Activated naive CD4-positive, alpha-beta T cell treated with anti-CD3 and anti-CD28 coated beads for 36 hours (primary cell): ENCODE results near the gene SDCBP2. TPM values are rescaled to one million over a fixed set of nuclear protein-coding genes. Genes with fewer than 3 reads are reported as not detected.
A peak's percentile ranks its signal among the peaks of the same experiment; 100 is the strongest.

Experiments
- CTCF ChIA-PET: fragments of 350-600 bp; sonication (Branson Sonifier 250); formaldehyde crosslinking; loops from one replicate; lab custom pipeline; 2021; ENCODE audit warnings: antibody characterized with exemption; lab: Charles Lee
- DNase-seq: peaks from one replicate; pipeline ENCODE4 v3.0.0-alpha.2; 2020
- H3K27ac Mint-ChIP-seq: one replicate; pipeline ENCODE4 v1.8.0; 2021; ENCODE audit warnings: mild to moderate bottlenecking, mixed read lengths
- H3K27me3 Mint-ChIP-seq: one replicate; pipeline ENCODE4 v1.8.0; 2021; ENCODE audit warnings: low read depth, mixed read lengths
- H3K36me3 Mint-ChIP-seq: one replicate; pipeline ENCODE4 v1.8.0; 2021; ENCODE audit warnings: low read depth, mixed read lengths
- H3K4me1 Mint-ChIP-seq: one replicate; pipeline ENCODE4 v1.8.0; 2021; ENCODE audit warnings: low read depth, mixed read lengths
- H3K4me3 Mint-ChIP-seq: one replicate; pipeline ENCODE4 v1.8.0; 2021; ENCODE audit warnings: mild to moderate bottlenecking, moderate library complexity, mixed read lengths
- H3K9me3 Mint-ChIP-seq: one replicate; pipeline ENCODE4 v1.8.0; 2021; ENCODE audit warnings: mixed read lengths
- intact Hi-C: fragments of 100-400 bp; cut with micrococcal nuclease; formaldehyde crosslinking; loops from one replicate; pipeline ENCODE4 v1.15.1; 2023
- total RNA-seq, 2 experiments: library from RNA; stranded (reverse); gene quantifications; one replicate each; pipeline ENCODE4 v1.2.3, GENCODE V29; 2021

SDCBP2 gene
- total RNA-seq, 2 experiments from 2014 or later, result 5.5 to 5.8 TPM

DNA sequence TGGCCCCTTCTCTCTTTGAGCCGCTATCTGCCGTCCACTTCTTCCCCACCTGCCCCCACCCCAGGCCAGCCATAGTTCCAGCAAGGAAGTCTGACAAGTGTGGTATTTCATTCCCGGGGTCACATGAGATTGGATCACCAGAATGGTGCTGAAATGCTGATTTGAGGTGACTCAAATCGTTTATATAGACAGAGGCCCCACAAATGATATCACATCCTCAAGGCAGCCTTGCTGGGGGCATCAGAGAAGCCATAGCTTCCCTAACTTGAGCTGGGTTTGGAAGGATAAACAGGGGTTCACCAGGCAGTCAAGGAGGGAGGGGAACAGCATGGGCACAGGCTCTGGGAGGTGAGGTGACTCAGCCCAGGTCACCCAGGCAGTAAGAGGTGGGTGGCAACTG, 9.9 kb downstream of the SDCBP2 start:
- no peak overlapping the region for H3K4me3 Mint-ChIP-seq
- peaks cover 8% of the 10 kb centered on the region for H3K4me1 Mint-ChIP-seq
- CTCF ChIA-PET, result interaction anchor here (0.9 to 1.0 kb wide), 3 partner anchors 8 to 130 kb away, joined by 3 read pairs; no protein-coding TSS in a partner anchor
- no peak overlapping the region for H3K27ac Mint-ChIP-seq
- no peaks in the 10 kb centered on the region for H3K27me3 Mint-ChIP-seq
- DNase-seq, result no peak
- H3K36me3 Mint-ChIP-seq, result no peaks in the 10 kb centered on the region
- no peaks in the 10 kb centered on the region for H3K9me3 Mint-ChIP-seq
- intact Hi-C loops, result loop anchor here (10.0 kb wide), 1 partner anchor 456 kb away; no protein-coding TSS in a partner anchor

DNA sequence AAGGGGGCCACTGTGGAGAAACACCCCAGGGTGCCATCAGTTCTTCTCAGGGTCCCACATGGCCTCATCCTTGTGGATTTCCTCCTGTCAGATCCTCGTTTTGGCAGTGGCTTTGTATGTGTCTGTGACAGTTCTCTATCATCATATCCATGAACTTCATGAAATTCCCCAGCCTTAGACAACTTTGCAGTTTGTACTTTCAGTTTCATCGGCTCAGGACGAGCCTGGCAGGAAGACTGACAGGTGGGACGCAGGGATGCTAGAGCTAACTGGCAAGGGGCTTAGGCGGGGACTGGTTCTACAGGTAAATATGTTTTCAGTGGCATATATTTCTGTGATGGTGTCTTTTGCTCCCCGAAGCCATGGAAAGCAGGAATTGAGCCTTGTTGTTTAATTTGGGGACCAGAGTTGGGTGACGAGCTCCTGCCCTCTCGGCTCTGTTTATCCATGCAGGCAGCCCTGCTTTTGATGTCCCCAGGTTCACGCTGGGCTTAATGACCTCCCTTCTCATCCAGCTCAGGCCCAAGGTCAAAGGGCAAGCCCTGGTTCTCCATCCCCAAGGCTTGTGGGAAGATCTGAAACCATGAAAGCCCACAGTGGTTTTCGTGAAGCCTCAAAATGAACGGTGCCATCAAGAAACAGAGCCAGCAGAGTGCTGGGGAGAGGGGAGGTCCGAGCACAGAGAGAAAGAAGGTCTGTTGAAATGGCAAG, 11.2 kb downstream of the SDCBP2 start:
- H3K36me3 Mint-ChIP-seq, result no peaks in the 10 kb centered on the region
- H3K4me3 Mint-ChIP-seq, result no peak overlapping the region
- peaks cover 6% of the 10 kb centered on the region for H3K4me1 Mint-ChIP-seq
- DNase-seq, result no peak
- H3K27me3 Mint-ChIP-seq, result no peaks in the 10 kb centered on the region
- H3K9me3 Mint-ChIP-seq, result no peaks in the 10 kb centered on the region
- H3K27ac Mint-ChIP-seq, result no peak overlapping the region
- CTCF ChIA-PET, result interaction anchor here (0.5 to 3.6 kb wide), 2 partner anchors 122 to 180 kb away, joined by 3 to 18 read pairs; no protein-coding TSS in a partner anchor
- intact Hi-C loops, result loop anchor here (10.0 kb wide), 1 partner anchor 457 kb away; no protein-coding TSS in a partner anchor

DNA sequence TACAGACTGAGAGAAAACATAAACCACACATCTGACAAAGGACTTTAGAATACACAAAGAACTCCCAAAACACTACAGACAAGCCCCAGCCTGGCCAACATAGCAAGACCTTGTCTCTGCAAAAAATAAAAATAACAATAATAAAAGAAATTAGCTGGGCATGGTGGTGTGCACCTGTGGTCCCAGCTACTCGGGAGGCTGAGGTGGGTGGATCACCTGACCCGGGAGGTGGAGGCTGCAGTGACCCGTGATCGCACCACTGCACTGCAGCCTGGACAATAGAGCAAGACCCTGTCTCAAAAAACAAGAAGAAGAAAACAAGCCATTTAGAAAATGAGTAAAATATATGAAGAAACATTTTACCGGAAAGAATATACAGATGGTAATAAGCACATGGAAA, 13.1 kb downstream of the SDCBP2 start:
- no peak for DNase-seq
- no peak overlapping the region for H3K4me3 Mint-ChIP-seq
- CTCF ChIA-PET, result interaction anchor here (0.7 to 3.6 kb wide), 5 partner anchors 121 to 188 kb away, joined by 3 to 18 read pairs (median 4); partner anchors contain the start of gene NSFL1C
- no peaks in the 10 kb centered on the region for H3K9me3 Mint-ChIP-seq
- H3K27me3 Mint-ChIP-seq, result no peaks in the 10 kb centered on the region
- H3K4me1 Mint-ChIP-seq, result peaks cover 6% of the 10 kb centered on the region
- H3K36me3 Mint-ChIP-seq, result no peaks in the 10 kb centered on the region
- H3K27ac Mint-ChIP-seq, result no peak overlapping the region
- intact Hi-C loops, result loop anchor here (10.0 kb wide), 1 partner anchor 459 kb away; no protein-coding TSS in a partner anchor

DNA sequence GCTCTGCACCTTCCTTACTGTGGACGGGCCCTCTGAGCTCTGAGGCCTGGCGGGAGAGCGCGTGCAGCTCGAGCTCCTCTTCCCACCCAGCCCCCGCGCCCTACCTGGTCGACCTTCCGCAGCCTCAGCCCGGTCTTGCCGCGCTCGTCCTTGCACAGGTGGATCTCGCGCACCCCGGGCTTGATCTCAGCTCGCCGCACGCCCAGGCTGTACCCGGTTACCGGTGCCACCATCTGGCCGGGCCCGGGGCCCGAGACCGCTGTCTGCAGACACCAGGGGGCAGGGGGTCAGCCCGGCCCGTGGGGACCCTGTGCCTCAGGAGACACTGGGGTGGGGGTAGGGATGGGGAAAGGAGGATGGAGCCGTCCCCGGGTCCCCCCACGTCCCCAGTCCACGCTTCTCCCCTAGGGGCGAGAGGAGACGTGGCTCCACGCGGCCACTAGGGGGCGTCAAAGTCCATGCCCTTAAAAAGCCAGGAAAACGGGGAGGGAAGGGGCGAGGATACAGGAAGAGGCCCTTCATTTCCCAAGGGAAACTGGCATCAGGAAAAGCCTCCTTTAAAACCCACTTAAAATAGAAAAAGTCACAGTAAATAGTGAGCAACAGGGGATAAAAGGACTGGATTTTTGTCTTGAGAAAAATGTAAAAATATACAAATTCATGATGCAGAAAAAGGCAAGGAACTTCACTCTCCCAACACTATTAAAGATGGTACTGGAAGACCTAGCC, 15.5 kb downstream of the SDCBP2 start:
- Mint-ChIP-seq H3K4me1 (peaks cover 6% of the 10 kb centered on the region), H3K9me3 (no peaks in the 10 kb centered on the region), H3K36me3 (no peaks in the 10 kb centered on the region), H3K4me3 (no peak overlapping the region), H3K27ac (no peak overlapping the region), H3K27me3 (no peaks in the 10 kb centered on the region)
- peak; percentile 65 for DNase-seq
- intact Hi-C loops, result loop anchor here (1.0 to 10.0 kb wide), 4 partner anchors 79 to 461 kb away; partner anchors contain the start of gene FKBP1A
- CTCF ChIA-PET, result interaction anchor here (0.6 to 2.3 kb wide), 20 partner anchors 9 to 190 kb away, joined by 3 to 35 read pairs (median 4); partner anchors contain the start of genes NSFL1C and RAD21L1

DNA sequence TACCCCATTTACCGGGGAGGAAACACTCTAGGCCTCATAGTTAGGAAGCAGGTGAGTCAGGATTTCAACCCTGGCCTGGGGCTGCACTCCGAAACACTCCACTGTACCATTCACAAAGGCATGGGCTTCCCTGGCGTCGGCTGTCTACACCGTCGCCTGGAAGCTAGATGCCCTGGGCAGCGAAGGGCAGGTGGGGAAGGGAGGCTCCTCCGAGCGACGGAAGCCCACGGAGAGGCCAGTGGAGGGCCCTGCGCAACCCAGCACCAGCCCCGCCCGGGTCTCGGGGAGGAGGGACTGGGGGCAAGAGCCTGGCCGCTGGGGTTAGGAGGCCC, 16.1 kb downstream of the SDCBP2 start:
- no peaks in the 10 kb centered on the region for H3K9me3 Mint-ChIP-seq
- H3K36me3 Mint-ChIP-seq, result no peaks in the 10 kb centered on the region
- intact Hi-C loops, result loop anchor here (1.0 to 10.0 kb wide), 4 partner anchors 80 to 462 kb away; partner anchors contain the start of gene FKBP1A
- H3K27me3 Mint-ChIP-seq, result no peaks in the 10 kb centered on the region
- no peak overlapping the region for H3K27ac Mint-ChIP-seq
- peaks cover 6% of the 10 kb centered on the region for H3K4me1 Mint-ChIP-seq
- DNase-seq, result no peak
- CTCF ChIA-PET, result interaction anchor here (0.6 to 2.3 kb wide), 20 partner anchors 9 to 191 kb away, joined by 3 to 35 read pairs (median 4); partner anchors contain the start of genes NSFL1C and RAD21L1
- no peak overlapping the region for H3K4me3 Mint-ChIP-seq

DNA sequence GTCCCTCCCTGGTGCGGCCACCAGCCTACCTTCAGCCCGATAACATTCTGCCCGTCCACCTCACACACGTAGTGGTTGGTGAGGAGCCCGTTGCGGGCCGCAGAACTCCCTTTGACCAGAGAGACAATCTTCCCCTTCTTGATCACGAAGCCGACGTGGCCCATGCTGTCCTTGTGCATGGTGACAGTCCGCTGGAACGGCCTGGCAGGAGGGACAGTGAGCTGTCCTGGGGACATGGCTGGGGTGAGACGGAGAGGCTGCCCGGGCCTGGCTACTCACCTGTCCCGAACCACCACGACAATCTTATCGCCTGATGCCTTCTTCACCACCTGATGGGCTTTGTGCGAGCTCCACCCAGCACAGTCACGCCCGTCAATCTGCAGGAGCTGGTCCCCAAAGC, 16.6 kb downstream of the SDCBP2 start:
- H3K27me3 Mint-ChIP-seq, result no peaks in the 10 kb centered on the region

DNA sequence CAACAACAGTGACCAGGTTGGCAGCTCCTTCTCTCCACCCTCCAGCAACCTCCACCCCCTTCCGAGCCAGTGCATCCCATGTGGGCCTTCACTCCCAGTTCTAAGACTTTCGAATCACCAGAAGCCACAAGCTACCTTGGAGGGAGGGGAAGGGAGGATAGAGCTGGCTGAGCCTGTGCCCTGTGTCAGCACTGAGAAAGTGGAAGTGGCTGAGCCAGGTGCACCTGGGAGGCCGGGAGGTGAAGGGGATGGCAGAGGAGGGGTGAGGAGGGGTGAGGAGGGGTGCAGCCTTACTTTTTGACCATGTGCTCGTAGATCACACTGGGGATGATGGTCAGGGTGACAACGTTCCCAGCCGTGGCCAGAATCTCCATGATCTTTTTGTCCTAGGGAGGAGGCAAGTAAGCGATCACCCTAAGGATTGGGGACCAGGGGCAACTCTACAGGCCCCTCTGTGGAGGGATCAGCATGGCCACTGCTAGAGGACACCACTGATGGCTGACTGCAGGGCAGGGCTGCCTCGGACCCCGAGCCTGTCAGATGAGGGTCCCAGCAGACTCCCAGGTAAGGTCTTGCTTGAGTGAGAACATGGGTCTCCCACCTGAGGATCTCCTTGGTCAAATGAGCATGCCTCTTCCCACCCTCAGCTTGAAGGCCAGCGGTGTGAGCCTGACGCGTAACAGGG, 18.3 kb downstream of the SDCBP2 start:
- no peak for DNase-seq
- Mint-ChIP-seq H3K9me3 (no peaks in the 10 kb centered on the region), H3K36me3 (no peaks in the 10 kb centered on the region), H3K4me3 (no peak overlapping the region), H3K4me1 (no peaks in the 10 kb centered on the region), H3K27ac (no peak overlapping the region), H3K27me3 (no peaks in the 10 kb centered on the region)
- intact Hi-C loops, result loop anchor here (10.0 kb wide), 1 partner anchor 464 kb away; no protein-coding TSS in a partner anchor
- CTCF ChIA-PET, result interaction anchor here (0.5 to 1.0 kb wide), 4 partner anchors 9 to 127 kb away, joined by 3 to 5 read pairs (median 4); no protein-coding TSS in a partner anchor

More for the DNA sequence above, 16.6 kb downstream of the SDCBP2 start:
- intact Hi-C loops, result loop anchor here (2.0 to 10.0 kb wide), 2 partner anchors 80 to 462 kb away; partner anchors contain the start of gene FKBP1A
- no peaks in the 10 kb centered on the region for H3K4me1 Mint-ChIP-seq
- no peak for DNase-seq
- no peak overlapping the region for H3K4me3 Mint-ChIP-seq
- H3K27ac Mint-ChIP-seq, result no peak overlapping the region
- H3K36me3 Mint-ChIP-seq, result no peaks in the 10 kb centered on the region
- no peaks in the 10 kb centered on the region for H3K9me3 Mint-ChIP-seq
- CTCF ChIA-PET, result interaction anchor here (0.6 to 2.3 kb wide), 15 partner anchors 8 to 191 kb away, joined by 3 to 35 read pairs (median 4); partner anchors contain the start of gene NSFL1C

DNA sequence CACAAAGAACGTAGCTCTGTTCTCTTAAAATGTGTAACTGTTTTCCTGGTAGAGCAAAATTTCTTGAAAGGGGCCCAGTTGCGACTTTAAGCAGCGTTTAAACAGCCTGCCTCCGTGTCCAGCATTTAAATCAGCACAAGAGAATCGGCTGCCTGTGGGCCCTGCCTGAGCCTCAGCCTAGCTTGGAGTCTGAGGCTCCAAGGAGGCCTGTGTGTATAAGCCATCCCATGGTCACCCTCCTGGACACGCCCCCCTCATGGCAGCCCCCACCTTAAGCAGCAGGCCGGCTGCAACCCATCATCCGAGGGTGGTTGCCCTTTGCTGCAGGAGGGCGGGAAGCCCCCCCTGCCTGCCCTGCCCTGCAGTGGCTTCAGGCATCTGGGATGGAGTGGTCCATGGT, 18.9 kb downstream of the SDCBP2 start:
- H3K4me1 Mint-ChIP-seq, result no peaks in the 10 kb centered on the region
- intact Hi-C loops, result loop anchor here (10.0 kb wide), 1 partner anchor 465 kb away; no protein-coding TSS in a partner anchor
- peaks cover 3% of the 10 kb centered on the region for H3K36me3 Mint-ChIP-seq
- CTCF ChIA-PET, result interaction anchor here (0.9 to 1.0 kb wide), 2 partner anchors 9 to 127 kb away, joined by 4 to 5 read pairs; no protein-coding TSS in a partner anchor
- no peak for DNase-seq
- no peak overlapping the region for H3K27ac Mint-ChIP-seq
- no peaks in the 10 kb centered on the region for H3K27me3 Mint-ChIP-seq
- H3K4me3 Mint-ChIP-seq, result no peak overlapping the region
- H3K9me3 Mint-ChIP-seq, result no peaks in the 10 kb centered on the region

DNA sequence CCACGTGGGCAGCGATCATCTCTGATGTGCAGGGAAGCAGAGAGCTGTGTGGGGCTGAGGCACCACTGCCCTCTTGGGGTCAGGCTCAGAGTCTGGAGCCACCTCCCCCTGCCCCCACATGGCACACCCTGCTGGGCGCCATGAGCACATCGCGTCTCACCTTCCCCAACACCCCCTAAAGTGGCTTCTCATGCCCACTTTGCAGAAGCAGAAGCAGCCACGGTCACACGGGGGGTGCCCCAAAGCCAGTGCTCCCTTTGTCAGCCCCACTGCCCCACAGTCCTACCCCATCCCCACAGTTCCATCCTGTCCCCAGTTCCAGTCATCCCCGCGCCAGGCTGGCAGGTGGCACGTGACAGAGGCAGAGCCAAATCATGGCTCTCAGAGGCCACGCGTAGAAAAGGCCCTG, 19.5 kb downstream of the SDCBP2 start:
- intact Hi-C loops, result no loop called here

DNA sequence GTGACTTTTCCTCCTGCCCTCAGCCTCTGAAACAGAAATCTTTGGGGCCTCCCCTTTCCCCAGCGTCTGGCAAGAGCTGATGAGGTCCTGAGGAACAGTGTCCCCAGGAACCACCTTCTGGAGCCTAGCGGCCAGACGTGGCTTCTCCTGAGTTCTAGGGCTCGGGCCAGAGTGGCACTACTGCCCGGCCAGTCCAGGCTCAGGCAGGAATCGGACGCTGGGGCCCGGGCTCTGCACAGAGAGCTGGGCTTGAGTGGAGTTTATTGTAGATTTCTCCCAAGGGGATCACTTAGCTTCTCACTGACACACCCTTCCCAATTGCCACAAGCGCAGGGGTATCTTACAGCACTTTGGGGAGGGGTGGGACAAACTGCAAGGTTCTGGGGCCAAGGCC, 20.2 kb downstream of the SDCBP2 start:
- Mint-ChIP-seq H3K4me3 (no peak overlapping the region), H3K27ac (no peak overlapping the region), H3K4me1 (no peaks in the 10 kb centered on the region), H3K36me3 (peaks cover 6% of the 10 kb centered on the region), H3K27me3 (no peaks in the 10 kb centered on the region), H3K9me3 (no peaks in the 10 kb centered on the region)
- intact Hi-C loops, result no loop called here
- CTCF ChIA-PET, result interaction anchor here (0.9 kb wide), 1 partner anchor 91 kb away, joined by 3 read pairs; no protein-coding TSS in a partner anchor
- no peak for DNase-seq

More for the DNA sequence above, 19.5 kb downstream of the SDCBP2 start:
- Mint-ChIP-seq H3K4me1 (no peaks in the 10 kb centered on the region), H3K27ac (peak overlapping the region; percentile 24), H3K36me3 (peaks cover 6% of the 10 kb centered on the region), H3K4me3 (no peak overlapping the region), H3K9me3 (no peaks in the 10 kb centered on the region), H3K27me3 (no peaks in the 10 kb centered on the region)
- DNase-seq, result no peak
- CTCF ChIA-PET, result interaction anchor here (0.9 to 1.0 kb wide), 2 partner anchors 8 to 90 kb away, joined by 3 to 5 read pairs; no protein-coding TSS in a partner anchor

DNA sequence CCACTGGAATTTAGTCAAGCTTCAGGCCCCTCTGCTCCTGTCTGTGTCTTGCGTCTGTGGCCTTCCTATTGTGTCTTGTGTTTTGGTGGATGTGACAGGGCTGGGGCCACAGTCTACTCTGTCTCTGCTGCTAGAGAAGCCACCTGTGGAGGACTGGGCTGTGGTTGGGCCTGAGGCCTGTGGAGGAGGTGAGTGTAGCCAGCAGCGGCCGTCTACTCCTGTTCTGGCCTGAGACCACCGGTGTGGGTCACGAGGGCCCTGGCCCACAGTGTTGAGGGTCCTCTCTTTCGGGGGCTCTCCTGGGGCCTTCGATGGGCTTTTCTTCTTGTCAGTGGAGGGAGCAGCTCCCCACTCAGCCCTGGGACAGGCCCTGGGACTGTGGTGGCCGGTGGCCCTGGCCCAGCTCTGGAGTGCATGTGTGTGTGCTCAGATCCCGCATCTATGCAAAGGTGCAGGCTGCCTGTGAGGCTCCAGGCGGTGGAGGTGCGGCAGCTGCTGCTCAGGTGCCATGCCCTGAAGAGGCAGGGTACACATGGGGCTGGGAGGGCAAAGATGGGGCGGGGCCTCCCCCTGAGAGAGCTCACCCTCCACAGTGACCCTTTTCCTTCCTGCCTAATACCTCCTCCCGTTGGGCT, 20.8 kb downstream of the SDCBP2 start:
- Mint-ChIP-seq H3K36me3 (peaks cover 6% of the 10 kb centered on the region), H3K9me3 (no peaks in the 10 kb centered on the region), H3K4me1 (no peaks in the 10 kb centered on the region), H3K27me3 (no peaks in the 10 kb centered on the region), H3K27ac (no peak overlapping the region), H3K4me3 (no peak overlapping the region)
- CTCF ChIA-PET, result no interaction called here
- intact Hi-C loops, result no loop called here
- DNase-seq, result no peak
